HFFc6 (cell line): ENCODE measurements around the gene HPCA. TPM values are rescaled to one million over a fixed set of nuclear protein-coding genes. Genes with fewer than 3 reads are reported as not detected.
A peak's percentile ranks its signal among the peaks of the same experiment; 100 is the strongest.

Experiments used
- DNase-seq: peaks from one replicate; pipeline ENCODE4 v3.0.0-alpha.2; 2018
- H3K27ac Mint-ChIP-seq: 2 replicates; pipeline ENCODE4 v1.8.0; 2020; ENCODE audit warnings: mild to moderate bottlenecking, mixed read lengths
- H3K27me3 Mint-ChIP-seq: 2 replicates; pipeline ENCODE4 v1.8.0; 2021; ENCODE audit warnings: mild to moderate bottlenecking, moderate library complexity, mixed read lengths; ENCODE audit not compliant: insufficient read depth
- H3K36me3 Mint-ChIP-seq: 2 replicates; pipeline ENCODE4 v1.8.0; 2021; ENCODE audit warnings: low read depth, mixed read lengths
- H3K4me1 Mint-ChIP-seq: 2 replicates; pipeline ENCODE4 v1.8.0; 2020; ENCODE audit warnings: low read depth, mixed read lengths
- H3K4me3 Mint-ChIP-seq: 2 replicates; pipeline ENCODE4 v1.8.0; 2020; ENCODE audit warnings: mild to moderate bottlenecking, moderate library complexity, mixed read lengths
- H3K9me3 Mint-ChIP-seq: 2 replicates; pipeline ENCODE4 v1.8.0; 2020; ENCODE audit warnings: mild to moderate bottlenecking, mixed read lengths
- total RNA-seq, 6 experiments: library from RNA; stranded (reverse); fragmentation: NEBNext Ultra II Directional; extraction: Animal tissue kit (Norgen Biotek cat#: 25700); gene quantifications; 2 replicates in 1 of 6; 3 replicates in 5 of 6; pipeline ENCODE4 v1.2.3, GENCODE V29; 2021
- TF ChIP-seq, protein P1 (sequence below): fragments of 200-600 bp; sonication (generic); IDR thresholded peaks from 2 replicates; pipeline ENCODE4 v1.5.0; 2021; ENCODE audit warnings: antibody characterized with exemption, mild to moderate bottlenecking

HPCA gene
- total RNA-seq, 6 experiments from 2014 or later, result 0.23 TPM; not detected in 5

DNA sequence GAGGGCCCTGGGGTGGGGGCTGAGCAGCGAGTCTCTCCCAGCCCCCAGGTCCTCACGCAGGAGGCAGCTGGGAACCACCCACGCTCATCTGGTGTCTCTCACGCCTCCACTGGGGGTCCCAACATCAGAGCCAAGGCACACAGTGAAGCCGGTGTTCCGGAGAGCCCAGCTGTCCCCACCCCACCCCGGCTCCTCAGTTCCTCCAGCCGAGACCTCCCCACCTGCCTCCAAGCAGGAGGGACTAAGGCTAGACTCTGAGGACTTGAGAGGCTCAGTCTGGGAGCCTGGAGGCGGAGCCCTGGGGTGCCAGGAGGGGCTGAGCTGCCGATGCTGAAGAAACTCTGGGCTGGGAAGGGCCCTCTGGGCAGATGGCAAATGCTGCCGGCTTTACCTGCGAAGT lies 1.6 kb upstream of the HPCA start:
- no peaks in the 10 kb centered on the region; the same call in 1 of the 2 replicates for H3K4me1 Mint-ChIP-seq

DNA sequence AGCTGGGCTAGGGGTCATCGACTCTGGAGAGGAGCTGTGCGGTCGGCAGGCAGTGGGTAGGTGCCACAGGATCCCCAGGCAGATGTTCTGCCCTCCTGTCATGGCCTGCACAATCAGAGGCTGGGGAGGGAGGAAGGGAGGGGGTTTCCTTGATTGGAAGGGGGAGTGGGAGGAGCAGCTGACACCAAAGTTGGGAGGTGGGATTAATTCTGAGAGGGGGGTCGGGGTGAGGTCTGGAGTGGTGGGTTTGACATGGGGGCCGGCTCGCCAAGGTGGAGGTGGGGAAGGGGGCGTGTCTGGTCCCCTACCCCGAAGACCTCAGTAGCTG lies 651 bp upstream of the HPCA start:
- TF ChIP-seq, protein P1, sequence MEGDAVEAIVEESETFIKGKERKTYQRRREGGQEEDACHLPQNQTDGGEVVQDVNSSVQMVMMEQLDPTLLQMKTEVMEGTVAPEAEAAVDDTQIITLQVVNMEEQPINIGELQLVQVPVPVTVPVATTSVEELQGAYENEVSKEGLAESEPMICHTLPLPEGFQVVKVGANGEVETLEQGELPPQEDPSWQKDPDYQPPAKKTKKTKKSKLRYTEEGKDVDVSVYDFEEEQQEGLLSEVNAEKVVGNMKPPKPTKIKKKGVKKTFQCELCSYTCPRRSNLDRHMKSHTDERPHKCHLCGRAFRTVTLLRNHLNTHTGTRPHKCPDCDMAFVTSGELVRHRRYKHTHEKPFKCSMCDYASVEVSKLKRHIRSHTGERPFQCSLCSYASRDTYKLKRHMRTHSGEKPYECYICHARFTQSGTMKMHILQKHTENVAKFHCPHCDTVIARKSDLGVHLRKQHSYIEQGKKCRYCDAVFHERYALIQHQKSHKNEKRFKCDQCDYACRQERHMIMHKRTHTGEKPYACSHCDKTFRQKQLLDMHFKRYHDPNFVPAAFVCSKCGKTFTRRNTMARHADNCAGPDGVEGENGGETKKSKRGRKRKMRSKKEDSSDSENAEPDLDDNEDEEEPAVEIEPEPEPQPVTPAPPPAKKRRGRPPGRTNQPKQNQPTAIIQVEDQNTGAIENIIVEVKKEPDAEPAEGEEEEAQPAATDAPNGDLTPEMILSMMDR, result no peak
- Mint-ChIP-seq H3K27ac (no peak overlapping the region), H3K4me1 (no peaks in the 10 kb centered on the region; the same call in 1 of the 2 replicates), H3K4me3 (no peak overlapping the region), H3K27me3 (peaks cover 29% of the 10 kb centered on the region), H3K36me3 (no peaks in the 10 kb centered on the region), H3K9me3 (no peaks in the 10 kb centered on the region)
- DNase-seq, result no peak

More for the DNA sequence above, 1.6 kb upstream of the HPCA start:
- TF ChIP-seq, protein P1, result no peak
- no peaks in the 10 kb centered on the region for H3K36me3 Mint-ChIP-seq
- no peak overlapping the region for H3K27ac Mint-ChIP-seq
- no peaks in the 10 kb centered on the region for H3K9me3 Mint-ChIP-seq
- H3K27me3 Mint-ChIP-seq, result peaks cover 26% of the 10 kb centered on the region
- no peak for DNase-seq
- no peak overlapping the region for H3K4me3 Mint-ChIP-seq

DNA sequence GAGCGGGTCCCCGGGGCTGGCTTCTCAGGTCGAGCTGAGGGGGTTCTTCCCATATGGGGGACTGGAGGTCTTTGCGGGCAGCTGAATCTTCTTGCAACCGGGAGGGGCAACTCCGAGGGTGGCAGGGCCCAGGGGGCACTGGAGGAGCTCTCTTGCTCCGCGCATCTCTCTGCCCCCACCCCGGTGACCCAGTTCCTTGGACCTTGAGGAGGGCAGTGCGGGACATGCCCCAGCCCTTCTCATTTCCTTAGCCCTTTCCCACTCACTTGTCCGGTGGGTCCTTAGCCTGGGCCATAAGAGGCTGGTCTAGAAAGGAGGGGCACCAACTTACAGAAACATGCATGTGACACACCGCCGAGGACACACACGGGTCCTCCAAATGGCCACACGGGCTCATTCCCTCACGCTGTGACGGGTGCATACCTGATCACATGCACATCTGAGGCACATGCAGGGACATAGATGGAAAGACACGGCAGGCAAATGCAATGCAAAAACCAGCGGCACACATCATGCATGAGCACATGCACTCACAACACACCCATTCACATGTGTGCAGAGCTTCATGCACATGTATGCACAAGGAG lies 630 bp downstream of the HPCA start:
- H3K4me1 Mint-ChIP-seq, result peaks cover 6% of the 10 kb centered on the region
- TF ChIP-seq, protein P1, result 0 out of 2 replicates have a peak, but pooled peaks have one; percentile 14
- no peak overlapping the region for H3K4me3 Mint-ChIP-seq

DNA sequence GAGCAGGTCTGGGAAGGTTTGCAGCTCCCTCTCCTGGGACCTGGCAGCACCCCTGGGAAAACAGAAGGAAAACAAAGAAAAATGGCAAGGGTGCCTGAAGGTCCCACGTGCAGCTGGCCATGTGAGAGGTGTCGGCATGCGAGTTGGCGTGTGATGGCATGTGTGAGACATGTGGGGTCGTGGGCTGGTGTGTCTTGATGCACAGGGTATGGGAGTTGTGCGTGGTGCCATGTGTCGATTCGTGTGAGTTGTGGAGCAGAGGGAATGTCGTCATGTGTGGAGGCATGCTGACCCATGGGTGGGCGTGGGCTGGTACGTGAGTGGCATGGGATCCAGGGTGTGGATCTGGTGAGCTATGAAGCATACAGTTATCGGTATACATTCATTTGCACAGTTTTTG lies 1.3 kb downstream of the HPCA start:
- peaks cover 4% of the 10 kb centered on the region; the same call in 1 of the 2 replicates for H3K36me3 Mint-ChIP-seq
- DNase-seq, result no peak
- peaks cover 4% of the 10 kb centered on the region; the same call in 1 of the 2 replicates for H3K9me3 Mint-ChIP-seq
- peaks cover 32% of the 10 kb centered on the region for H3K27me3 Mint-ChIP-seq
- H3K4me1 Mint-ChIP-seq, result peaks cover 11% of the 10 kb centered on the region
- TF ChIP-seq, protein P1, result no peak
- H3K27ac Mint-ChIP-seq, result no peak overlapping the region
- H3K4me3 Mint-ChIP-seq, result no peak overlapping the region

More for the DNA sequence above, 630 bp downstream of the HPCA start:
- Mint-ChIP-seq H3K27ac (no peak overlapping the region), H3K27me3 (peaks cover 30% of the 10 kb centered on the region), H3K9me3 (no peaks in the 10 kb centered on the region), H3K36me3 (no peaks in the 10 kb centered on the region)
- no peak for DNase-seq

DNA sequence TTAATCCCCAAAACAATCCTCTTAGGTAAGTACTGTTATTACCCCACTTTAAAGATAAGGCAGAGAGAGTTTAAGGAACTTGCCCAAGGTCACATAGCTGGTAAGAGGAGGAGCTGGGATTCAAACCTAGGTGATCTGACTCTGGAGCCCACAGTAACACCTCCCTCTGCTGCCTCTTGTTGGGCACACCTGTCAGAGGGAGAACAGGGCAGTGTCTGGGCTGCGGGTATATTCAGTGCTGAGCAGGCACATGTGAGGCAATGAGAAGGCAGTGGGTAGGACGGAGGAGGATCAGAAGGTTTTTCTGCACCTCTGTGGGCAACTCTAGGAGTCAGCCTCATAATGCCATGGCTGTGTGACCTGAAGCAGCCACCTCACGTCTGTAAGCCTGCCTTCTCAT lies 1.8 kb downstream of the HPCA start:
- Mint-ChIP-seq H3K4me1 (peaks cover 12% of the 10 kb centered on the region), H3K9me3 (peaks cover 4% of the 10 kb centered on the region; the same call in 1 of the 2 replicates), H3K36me3 (peaks cover 4% of the 10 kb centered on the region; the same call in 1 of the 2 replicates), H3K27me3 (peaks cover 32% of the 10 kb centered on the region), H3K4me3 (no peak overlapping the region), H3K27ac (no peak overlapping the region)
- TF ChIP-seq, protein P1, result no peak
- no peak for DNase-seq
